HuH-7 (cell line): ENCODE data around the gene SORCS2.

ENCODE experiments used
- DNase-seq: peaks from one replicate; pipeline ENCODE4 v3.0.0; 2011; ENCODE audit warnings: low spot score

The SORCS2 gene

GRCh38 chr4:7672601-7673000 lies 480.3 kb downstream of the SORCS2 start:
- DNase-seq = no peak

DNA sequence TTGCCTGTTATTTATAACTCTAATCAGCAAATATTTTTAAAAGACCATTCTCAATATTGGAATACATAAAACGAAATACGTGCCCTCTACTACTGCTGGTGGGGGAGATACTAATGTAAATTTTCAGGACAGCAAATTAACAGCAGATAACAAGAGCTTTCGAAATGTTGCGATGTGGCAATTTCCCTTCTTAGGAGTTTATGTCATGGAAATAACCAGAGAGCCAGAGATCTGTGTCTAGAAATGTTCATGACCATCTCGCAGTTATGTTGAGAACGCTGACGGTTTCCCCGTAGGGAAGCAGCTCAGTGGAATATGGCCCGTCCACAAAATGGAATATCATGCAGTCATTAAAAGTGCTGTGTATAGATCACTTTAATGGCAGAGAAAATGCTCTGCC lies 480.8 kb downstream of the SORCS2 start:
- DNase-seq = no peak

- no peak for DNase-seq
Observed at GRCh38 chr4:7674706-7675105, 482.4 kb downstream of the SORCS2 start.

- DNase-seq = no peak
Observed at GRCh38 chr4:7675136-7675535, 482.8 kb downstream of the SORCS2 start.

DNA sequence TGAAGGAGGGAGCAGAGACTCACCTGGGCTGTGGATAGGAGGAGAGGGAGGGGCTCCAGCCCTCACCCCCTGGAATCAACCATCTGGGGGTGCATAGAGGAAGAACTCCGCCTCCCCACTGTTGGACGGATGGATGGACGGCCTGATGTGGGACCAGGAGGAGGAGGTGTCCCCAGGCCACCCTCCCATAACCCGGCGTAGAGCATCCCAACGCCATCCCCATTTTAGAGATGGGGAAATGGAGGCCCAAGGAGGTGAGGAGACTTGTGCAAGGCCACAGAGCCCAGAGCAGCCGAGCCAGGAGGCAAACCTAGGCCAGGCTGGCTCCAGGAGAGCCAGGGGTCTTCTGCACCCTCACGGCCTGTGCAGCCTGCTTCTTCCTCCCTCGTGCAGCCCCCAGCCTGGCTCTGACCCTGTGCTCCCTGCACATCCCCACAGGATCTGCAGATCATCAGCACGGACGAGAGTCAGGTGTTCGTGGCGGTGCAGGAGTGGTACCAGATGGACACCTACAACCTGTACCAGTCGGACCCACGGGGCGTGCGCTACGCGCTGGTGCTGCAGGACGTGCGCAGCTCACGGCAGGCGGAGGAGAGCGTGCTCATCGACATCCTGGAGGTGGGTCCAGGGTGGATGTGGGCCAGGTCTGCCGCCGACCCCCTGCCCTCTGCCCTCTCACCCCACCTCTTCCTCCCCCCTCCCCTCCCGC lies 483.4 kb downstream of the SORCS2 start:
- DNase-seq = no peak

- DNase-seq = no peak
Observed at GRCh38 chr4:7676398-7676922, 484.1 kb downstream of the SORCS2 start.

- no peak for DNase-seq
Observed at GRCh38 chr4:7677086-7677485, 484.7 kb downstream of the SORCS2 start.

DNA sequence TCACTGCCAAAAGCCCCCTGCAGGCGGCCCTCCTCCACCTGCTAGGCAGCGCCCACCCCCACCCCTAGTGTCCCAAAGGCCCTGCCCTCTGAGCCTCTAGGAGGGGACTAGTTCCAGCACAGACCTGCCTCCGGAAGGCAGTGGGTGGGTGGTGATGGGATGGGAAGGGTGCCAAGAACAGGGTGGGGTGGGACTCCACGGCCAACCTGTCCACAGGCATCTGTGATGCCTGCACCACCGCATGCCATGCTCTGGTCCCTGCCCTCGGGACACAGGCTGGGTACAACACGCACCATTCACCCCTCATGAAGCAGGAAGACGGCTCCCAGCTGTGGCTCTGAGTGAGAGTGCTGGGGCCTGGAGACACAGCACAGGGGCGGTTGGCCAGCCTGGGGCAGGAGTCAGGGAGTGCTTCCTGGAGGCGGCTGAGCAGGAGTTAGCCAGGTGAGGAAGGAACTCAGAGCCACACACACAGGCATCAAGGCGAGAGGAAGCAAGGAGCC lies 485.5 kb downstream of the SORCS2 start:
- DNase-seq = no peak

- no peak for DNase-seq
Observed at GRCh38 chr4:7678318-7678852, 486.0 kb downstream of the SORCS2 start.

GRCh38 chr4:7679406-7680040 lies 487.2 kb downstream of the SORCS2 start:
- DNase-seq = no peak

- no peak for DNase-seq
Observed at GRCh38 chr4:7680106-7680505, 487.8 kb downstream of the SORCS2 start.

DNA sequence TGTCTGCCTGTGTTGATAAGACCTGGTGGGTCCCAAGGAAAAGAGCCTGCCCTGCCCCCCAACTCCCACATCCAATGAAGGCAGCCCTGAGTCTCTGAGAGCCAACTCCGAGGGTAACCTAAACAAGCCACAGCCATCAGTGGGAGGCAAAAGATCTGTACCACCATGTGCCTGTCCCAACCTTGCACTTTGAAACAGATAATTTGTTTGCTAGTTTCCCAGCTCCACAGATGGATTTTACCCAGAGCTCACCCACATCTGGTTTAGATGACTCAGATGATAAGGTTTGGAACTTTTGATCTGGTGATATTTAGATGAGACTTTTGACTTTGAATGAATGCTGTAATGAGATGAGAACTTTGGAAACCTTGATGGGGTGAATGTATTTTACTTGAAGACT lies 488.4 kb downstream of the SORCS2 start:
- DNase-seq = no peak

DNA sequence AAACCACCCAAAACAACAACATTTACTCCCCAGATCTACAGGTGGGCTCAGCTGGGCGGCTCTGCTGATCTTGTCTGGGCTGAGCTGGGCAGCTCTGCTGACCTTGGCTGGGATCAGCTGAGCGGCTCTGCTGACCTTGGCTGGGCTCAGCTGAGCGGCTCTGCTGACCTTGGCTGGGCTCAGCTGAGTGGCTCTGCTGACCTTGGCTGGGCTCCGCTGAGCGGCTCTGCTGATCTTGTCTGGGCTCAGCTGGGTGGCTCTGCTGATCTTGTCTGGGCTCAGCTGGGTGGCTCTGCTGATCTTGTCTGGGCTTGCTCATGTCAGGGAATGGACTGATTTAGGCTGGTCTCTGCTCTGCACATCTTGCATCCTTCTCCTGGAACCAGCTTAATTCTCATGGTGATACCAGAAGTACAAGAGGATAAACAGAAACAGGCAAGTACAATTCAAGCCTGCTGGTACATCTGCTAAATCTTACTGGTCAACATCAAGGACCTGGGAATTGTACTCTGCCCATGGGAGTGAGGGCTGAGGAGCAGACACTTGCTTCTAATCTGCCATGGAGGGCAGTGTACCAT lies 490.9 kb downstream of the SORCS2 start:
- no peak for DNase-seq

DNA sequence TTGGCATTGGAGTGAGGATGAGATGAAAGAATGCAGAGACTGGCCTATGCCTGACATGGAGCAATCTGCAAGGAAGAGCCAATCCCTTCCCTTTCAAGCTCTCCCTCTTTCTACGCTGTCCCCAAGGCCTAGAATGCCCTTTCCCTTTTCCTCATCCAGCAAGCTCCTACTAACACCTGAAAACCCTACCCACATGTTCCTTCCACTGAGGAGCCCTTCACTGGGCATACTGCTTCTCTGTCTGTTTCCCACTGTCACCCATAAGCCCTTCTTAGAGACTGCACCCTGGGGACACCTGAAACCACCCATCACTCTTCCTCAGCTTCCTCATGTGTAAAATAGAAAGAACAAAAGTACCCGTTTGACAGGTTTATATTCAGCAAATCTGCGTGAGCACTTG lies 492.0 kb downstream of the SORCS2 start:
- DNase-seq = no peak

DNA sequence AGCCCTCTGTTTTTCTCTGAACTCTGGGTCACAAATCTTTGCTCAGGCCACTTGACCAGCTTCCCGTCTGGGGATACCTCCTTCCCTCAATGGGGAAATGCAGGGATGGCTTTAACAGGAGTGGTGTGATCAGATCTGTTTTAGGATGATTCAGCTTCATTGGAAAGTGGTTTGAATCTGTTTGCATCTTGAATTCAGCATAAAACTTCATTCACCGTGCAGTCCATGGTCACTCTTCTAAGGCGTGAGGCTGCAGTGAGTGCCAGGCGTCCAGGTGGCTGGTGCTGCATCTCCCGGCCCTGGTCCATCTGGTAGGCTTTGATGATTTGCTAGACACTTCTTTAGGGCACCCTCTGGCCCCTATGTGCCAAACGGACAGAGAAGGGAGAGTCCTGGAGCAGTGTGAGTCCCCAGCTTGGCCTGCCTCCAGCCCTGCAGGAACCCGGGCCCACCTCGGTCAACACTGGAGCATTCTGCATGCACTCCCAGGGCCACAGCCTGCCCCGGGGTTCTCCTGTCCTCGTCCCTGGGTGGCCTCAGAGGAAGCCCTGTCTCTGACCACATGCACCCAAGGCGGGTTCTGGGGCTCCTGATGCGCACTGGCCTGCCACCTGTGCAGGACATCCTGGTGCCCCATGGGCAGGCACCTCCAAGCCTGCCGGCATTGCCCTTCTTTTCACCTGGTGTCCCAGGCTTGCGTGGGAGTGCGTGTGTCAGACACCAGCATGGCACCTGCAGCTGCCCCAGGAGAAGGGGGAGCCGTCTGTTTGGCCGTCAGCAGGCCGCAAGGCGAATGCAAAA lies 493.9 kb downstream of the SORCS2 start:
- no peak for DNase-seq

GRCh38 chr4:7687006-7687405 lies 494.7 kb downstream of the SORCS2 start:
- no peak for DNase-seq

GRCh38 chr4:7687796-7688195 lies 495.5 kb downstream of the SORCS2 start:
- DNase-seq = no peak

GRCh38 chr4:7689773-7690693 lies 497.7 kb downstream of the SORCS2 start:
- DNase-seq = no peak

GRCh38 chr4:7691061-7691460 lies 498.7 kb downstream of the SORCS2 start:
- DNase-seq = no peak

DNA sequence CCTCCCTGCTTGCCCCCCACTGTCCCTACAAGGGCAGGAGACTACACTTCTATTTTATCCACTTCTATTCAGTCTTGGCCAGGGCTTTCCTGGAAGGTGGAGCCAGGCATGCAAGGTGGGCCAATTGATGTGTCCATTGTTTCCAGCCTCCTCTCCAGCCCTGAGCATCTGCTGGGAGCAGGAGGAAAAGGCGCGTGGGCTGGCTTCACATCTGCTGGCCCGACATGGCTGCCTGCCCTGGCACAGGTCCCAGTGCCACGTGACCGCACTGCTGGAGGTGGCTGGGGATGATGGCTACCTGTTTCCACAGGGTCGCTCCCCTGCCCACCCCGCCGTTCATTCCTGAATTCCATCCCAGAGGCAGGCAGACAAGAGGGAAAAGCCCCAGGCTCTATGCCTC lies 499.6 kb downstream of the SORCS2 start:
- no peak for DNase-seq
